HG03520 (cell line): ENCODE results near the gene KCND3.
"Not testable (repeated sequence)": the region's sequence is repeated elsewhere in the genome, so short reads cannot be mapped to it uniquely, and the experiment has no call there.

Experiments used
- ATAC-seq: cut with Tn5 transposase; IDR thresholded peaks from one replicate; pipeline ENCODE4 v1.9.1; 2021; ENCODE audit warnings: mild to moderate bottlenecking, moderate library complexity; ENCODE audit not compliant: unreplicated experiment

Gene KCND3

DNA sequence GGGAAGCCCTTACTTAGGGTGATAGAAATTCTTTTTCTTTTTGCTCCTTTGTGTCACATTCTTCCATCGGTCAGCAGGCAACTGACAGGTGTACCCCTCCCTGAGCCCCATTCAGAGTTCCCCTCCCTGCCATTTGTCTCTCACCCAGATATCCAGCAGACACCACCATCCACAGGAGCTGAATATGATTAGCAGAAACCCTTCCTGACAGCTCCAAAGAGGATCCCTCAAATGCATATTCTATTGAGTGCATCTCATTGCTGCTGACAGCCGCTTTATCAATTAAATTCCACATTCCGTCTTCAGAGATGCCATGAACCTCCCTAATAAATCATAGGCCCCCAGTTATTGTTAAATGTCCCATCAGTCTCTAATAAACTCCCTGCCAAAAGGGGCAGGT, 239.8 kb downstream of the KCND3 start:
- no peak for ATAC-seq

DNA sequence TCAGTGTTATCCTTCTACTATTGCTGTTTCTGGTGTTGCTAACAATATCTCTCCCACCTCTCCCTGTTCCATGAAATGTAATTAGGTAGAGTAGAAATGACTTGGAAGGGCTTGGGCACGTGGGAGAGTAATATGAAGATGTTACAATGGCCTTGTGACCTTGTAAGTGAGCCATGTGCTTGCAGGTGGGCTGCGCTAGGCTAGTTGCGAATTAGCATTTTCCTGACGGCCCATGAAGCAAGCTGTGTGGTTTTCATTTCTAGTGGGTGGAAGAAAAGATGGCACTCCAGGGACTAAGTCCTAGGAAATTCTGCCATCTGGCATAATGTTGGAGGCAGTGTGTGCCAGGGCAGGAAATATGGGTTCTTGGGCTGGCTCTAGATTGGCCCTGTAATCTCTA, 241.5 kb downstream of the KCND3 start:
- ATAC-seq, result no peak

DNA sequence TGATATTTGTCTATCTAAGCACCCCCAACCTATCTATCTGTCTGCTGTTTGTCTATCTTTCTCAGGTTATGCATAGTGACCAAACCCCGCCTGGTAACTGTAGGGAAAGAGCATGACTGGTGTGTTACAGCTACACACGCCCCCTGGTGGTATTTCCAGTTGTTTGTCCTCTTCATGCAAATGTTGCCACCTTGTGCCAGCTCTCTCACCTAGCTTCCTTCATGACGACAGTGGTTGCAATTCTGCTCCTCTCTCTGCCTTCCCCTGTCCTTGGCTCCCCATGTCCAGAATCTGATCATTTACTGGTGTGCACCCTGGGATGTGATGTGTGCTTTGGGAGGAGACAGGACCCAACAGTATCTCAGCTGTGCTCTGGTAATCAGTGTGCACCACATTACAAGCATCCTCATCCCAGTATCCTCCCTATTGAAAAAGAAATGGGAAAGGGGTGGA, 242.2 kb downstream of the KCND3 start:
- ATAC-seq, result no peak

DNA sequence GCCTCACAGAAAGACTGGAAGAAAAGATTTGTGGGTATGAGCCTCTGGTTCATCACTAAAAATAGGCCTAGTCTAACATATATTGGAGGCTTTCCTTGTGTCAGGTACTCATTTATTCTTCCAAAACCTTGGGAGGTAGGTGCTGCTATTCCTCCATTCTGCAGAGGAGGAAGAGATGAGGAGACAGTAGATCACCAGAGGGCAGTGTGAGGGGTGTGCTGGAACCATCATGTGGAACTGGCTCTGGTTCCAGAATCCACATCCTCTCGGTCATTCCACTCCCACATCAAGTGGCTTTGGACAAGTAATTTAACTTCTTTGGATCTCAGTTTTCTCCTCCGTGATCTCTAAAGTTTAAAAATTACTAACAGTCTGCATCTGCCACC, 242.9 kb downstream of the KCND3 start:
- ATAC-seq, result no peak

GRCh38 chr1:111745675-111746613, 243.5 kb downstream of the KCND3 start:
- no peak for ATAC-seq

- ATAC-seq, result no peak
Measured at GRCh38 chr1:111743679-111744101, 245.8 kb downstream of the KCND3 start.

- no peak for ATAC-seq
Measured at GRCh38 chr1:111742938-111743549, 246.4 kb downstream of the KCND3 start.

- ATAC-seq, result not testable (repeated sequence)
Measured at GRCh38 chr1:111742292-111742691, 247.2 kb downstream of the KCND3 start.

DNA sequence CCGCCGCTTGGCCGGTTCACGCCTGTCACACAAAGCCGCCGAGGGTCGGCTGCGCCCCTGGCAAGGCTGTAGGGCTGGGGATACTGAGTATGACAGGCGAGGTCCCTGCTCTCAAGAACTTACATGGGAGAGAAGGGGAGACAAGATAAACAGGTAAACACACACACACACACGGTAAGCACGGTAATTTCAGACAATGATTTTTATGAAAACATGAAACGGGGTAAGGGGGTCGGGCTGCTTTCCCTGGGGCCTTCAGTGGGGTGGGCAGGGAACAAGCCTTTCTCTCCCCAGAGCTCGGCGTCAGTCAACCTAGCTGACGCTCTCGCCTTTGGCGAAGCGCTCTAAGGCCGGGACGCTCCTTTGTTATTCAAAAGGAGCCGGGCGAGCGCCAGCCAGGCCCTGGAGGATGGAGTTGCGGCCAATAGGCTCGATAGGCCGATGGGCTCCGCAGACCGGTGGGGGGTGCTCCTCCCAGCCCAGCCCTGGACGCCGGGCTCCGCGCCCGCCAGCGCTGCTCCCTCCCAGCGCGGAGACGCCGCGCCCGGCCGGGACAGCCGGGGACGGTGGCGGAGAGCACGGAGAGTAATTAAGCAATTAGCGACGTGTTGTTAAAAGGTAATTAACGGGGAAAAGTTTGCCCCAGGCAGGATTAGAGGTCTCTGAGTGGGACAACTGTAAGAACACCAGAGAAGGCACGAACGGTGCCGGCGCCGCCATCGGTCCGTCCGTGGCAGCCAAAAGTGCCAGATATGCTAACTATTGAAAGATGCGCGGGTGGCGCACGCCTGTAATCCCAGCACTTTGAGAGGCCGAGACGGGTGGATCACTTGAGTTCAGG, 249.3 kb downstream of the KCND3 start:
- no peak for ATAC-seq

DNA sequence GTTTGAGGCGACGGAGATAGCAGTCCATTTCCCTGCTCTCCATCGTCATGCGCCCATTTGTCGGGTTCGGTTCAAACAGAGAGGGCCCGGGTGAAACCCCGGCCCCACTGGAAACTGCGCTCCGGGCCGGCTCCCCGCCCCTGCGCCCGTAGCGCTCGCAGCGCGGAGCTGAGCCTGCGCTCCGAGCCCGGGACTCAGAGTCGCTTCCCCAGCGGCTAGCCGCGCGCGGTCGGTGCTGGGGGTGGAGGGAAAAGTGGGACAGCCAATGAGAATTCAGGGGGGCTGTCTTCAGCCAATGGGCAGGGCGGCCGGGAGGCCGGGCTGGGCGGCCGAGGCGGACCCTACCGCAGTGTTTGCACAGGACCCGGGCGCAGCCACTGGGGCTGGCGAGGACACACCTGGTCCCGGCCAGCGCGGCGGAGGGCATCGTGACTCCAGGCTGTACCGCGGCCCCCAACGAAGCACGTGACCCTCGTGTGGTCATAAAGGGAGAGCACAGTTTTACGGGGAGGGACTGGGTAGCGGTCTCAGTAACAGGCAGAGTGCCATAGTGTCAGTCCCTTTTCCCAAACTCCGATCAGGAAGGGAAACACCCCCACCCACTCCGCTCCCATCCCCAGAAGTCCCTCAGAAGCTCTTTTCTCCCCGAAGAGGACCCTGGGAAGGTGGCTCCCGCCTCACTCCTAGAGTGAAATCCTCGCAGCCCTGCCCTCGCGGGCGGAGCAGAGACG, 250.1 kb downstream of the KCND3 start, which contains the start of gene INKA2:
INKA2 (minus strand) TSS at position 202 of the 731 bp plus-strand sequence; CDS start at position 49, 153 bp downstream.
- peak; percentile 71 for ATAC-seq

- peak; percentile 38 for ATAC-seq
Measured at GRCh38 chr1:111738436-111739193, 250.9 kb downstream of the KCND3 start.

GRCh38 chr1:111738133-111738435, 251.4 kb downstream of the KCND3 start:
- no peak for ATAC-seq

GRCh38 chr1:111737216-111738132, 252.0 kb downstream of the KCND3 start:
- no peak for ATAC-seq

- no peak for ATAC-seq
Measured at GRCh38 chr1:111736548-111737215, 252.8 kb downstream of the KCND3 start.

DNA sequence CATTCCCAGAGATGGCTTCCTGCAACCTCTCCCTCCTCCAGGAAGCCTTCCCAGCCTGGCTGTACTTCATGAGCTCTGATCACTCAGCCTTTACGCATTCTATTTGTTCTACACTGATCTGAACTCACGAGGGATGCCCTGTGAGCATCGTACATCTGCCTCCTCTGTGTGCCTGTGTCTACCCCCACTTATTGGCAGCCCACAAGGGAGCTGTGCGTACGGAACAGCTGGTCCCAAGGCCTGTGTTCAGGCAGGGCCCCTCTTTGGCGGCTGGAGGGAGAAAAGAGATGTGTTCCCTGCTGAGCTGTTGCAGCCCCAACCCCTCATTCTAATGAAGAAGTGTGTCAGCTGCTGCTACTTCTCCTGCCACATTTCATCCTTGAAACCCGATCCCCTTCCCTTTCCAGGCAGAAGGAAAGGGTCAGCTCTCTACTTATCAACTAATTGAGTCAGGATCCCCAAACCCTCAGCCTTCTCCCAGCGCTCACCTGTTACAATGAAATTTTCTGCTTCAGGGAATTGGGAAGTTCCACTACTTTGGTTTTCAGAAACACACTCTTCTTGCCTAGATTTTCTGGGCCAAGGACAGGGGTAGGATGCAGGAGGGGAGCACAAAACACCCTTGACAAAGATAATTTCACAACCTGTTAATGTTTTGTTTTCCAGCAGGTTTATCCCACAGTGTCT, 253.5 kb downstream of the KCND3 start:
- no peak for ATAC-seq

GRCh38 chr1:111735321-111735720, 254.1 kb downstream of the KCND3 start:
- no peak for ATAC-seq

- ATAC-seq, result no peak
Measured at GRCh38 chr1:111734856-111735255, 254.6 kb downstream of the KCND3 start.

GRCh38 chr1:111734426-111734825, 255.0 kb downstream of the KCND3 start:
- no peak for ATAC-seq
